SK-N-MC (cell line): Measurements from ENCODE around the gene RGS17.

Experiments
- EZH2 ChIP-seq: fragments of 200-600 bp; sonication (generic); IDR thresholded peaks from one replicate; pipeline ENCODE4 v1.6.1; 2017; ENCODE audit warnings: antibody characterized with exemption
- FOXP2 ChIP-seq: optimal IDR thresholded peaks from 2 replicates; pipeline ENCODE3; 2011; ENCODE audit warnings: mild to moderate bottlenecking, moderate library complexity; ENCODE audit not compliant: insufficient read depth; ENCODE audit errors: extremely low read length, control extremely low read depth
- POLR2AphosphoS5 ChIP-seq: IDR thresholded peaks from 2 replicates; pipeline ENCODE4 v1.6.1; 2012; ENCODE audit warnings: mild to moderate bottlenecking, low read depth, low read length, borderline replicate concordance

DNA sequence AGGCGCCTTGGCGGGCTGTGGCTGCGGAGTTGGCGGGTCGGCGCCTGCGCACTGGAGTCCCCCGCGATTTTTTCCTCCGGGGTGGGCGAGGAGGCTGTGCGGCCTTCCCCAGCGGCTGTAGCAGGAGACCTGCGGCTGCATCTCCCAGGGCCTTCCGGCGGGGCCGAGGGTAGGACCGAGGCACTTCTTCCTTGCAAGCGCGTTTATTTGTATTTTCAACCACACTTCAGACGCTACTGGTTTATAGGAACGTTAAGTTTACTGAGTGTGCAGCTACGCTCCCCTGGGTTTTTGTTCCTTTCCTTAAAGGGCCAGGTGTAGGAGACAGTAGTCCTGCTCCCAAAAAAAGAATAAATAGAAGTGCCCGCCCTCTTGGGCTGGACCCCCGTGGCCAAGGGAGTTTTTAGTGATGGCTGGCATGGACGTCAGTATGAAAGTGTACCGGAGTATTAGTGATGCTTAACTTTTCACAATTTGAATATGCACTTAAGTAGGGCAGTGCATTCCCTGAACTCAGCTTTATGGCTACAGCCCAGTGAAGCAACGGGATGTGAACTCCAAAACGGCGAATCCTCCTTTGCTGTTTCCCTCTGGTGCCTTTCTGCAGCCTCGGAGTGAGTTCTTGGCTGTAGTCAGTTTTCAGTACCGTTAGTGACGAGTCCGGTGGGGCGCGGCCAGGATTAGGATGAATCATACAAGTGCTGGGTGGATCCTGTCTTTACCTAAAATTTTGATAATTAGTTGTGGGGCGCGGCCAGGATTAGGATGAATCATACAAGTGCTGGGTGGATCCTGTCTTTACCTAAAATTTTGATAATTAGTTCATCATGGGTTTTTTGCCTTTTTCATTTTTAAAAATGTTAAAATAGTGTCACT is 147.2 kb downstream of the RGS17 start:
- TF ChIP-seq EZH2 (no peak), POLR2AphosphoS5 (peak; percentile 91), FOXP2 (no peak)
